RWPE2 (cell line): Measurements from ENCODE around the gene INSC.

Experiments used
- ATAC-seq: fragments of 200-7000 bp; cut with Tn5 transposase; 3 replicates; pipeline ENCODE4 v1.9.1; 2021; ENCODE audit warnings: low read depth
- DNase-seq: peaks from one replicate; pipeline ENCODE4 v3.0.0-alpha.2; 2020; ENCODE audit warnings: low spot score
- H3K27ac ChIP-seq: fragments of 450-650 bp; 2 replicates; pipeline ENCODE4 v1.5.1; 2017; ENCODE audit warnings: mild to moderate bottlenecking; ENCODE audit not compliant: poor library complexity, severe bottlenecking
- H3K27me3 ChIP-seq: fragments of 250-450 bp; sonication (Bioruptor Pico); 2 replicates; pipeline ENCODE4 v1.5.1; 2021; ENCODE audit warnings: mild to moderate bottlenecking, moderate library complexity; ENCODE audit not compliant: insufficient read depth, poor library complexity, severe bottlenecking
- H3K36me3 ChIP-seq: fragments of 250-450 bp; sonication (Bioruptor Pico); 2 replicates; pipeline ENCODE4 v1.5.1; 2020; ENCODE audit warnings: low read depth, mild to moderate bottlenecking, moderate library complexity
- H3K4me1 ChIP-seq: fragments of 250-450 bp; sonication (Bioruptor Pico); 2 replicates; pipeline ENCODE4 v1.5.1; 2021; ENCODE audit warnings: mild to moderate bottlenecking, moderate library complexity; ENCODE audit not compliant: insufficient read depth, poor library complexity, severe bottlenecking
- H3K4me3 ChIP-seq: fragments of 250-450 bp; sonication (Bioruptor Pico); 2 replicates; pipeline ENCODE4 v1.5.1; 2021; ENCODE audit warnings: mild to moderate bottlenecking, moderate library complexity; ENCODE audit not compliant: severe bottlenecking
- H3K9me3 ChIP-seq: fragments of 250-450 bp; sonication (Bioruptor Pico); 2 replicates; pipeline ENCODE4 v1.5.1; 2021; ENCODE audit warnings: mild to moderate bottlenecking, moderate library complexity; ENCODE audit not compliant: severe bottlenecking
- TF ChIP-seq, protein P1 (sequence below): fragments of 450-650 bp; IDR thresholded peaks from one replicate; pipeline ENCODE4 v1.5.1; 2017; ENCODE audit warnings: mild to moderate bottlenecking, moderate library complexity; ENCODE audit not compliant: poor library complexity, severe bottlenecking

Gene INSC

DNA sequence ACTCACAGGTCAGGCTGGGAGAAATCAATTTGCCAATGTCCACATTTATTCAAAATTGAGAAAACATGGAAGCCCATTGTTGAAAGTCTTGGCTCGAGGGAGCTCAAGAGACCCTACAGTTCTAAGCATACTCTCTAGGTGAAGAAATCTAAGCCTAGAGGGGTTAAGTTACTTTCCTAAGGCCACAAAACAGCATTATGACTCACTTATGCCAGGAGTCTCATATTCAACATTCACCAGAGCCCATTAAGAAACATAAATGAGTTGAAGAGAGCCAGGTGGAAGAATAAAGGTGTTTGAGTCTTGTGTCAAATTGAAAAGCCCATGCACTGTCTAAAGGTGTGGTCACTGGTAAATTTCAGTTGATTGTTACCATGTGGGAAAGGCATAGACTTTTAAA is 108.1 kb downstream of the INSC start:
- H3K27ac ChIP-seq = no peak overlapping the region
- H3K9me3 ChIP-seq = no peaks in the 10 kb centered on the region
- TF ChIP-seq, protein P1, sequence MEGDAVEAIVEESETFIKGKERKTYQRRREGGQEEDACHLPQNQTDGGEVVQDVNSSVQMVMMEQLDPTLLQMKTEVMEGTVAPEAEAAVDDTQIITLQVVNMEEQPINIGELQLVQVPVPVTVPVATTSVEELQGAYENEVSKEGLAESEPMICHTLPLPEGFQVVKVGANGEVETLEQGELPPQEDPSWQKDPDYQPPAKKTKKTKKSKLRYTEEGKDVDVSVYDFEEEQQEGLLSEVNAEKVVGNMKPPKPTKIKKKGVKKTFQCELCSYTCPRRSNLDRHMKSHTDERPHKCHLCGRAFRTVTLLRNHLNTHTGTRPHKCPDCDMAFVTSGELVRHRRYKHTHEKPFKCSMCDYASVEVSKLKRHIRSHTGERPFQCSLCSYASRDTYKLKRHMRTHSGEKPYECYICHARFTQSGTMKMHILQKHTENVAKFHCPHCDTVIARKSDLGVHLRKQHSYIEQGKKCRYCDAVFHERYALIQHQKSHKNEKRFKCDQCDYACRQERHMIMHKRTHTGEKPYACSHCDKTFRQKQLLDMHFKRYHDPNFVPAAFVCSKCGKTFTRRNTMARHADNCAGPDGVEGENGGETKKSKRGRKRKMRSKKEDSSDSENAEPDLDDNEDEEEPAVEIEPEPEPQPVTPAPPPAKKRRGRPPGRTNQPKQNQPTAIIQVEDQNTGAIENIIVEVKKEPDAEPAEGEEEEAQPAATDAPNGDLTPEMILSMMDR = no peak
- no peak for DNase-seq
- H3K4me1 ChIP-seq = peaks cover 2% of the 10 kb centered on the region
- H3K4me3 ChIP-seq = no peak overlapping the region
- H3K27me3 ChIP-seq = no peaks in the 10 kb centered on the region
- ATAC-seq = peak; percentile 55; the same call in 2 of the 3 replicates
- H3K36me3 ChIP-seq = no peaks in the 10 kb centered on the region

DNA sequence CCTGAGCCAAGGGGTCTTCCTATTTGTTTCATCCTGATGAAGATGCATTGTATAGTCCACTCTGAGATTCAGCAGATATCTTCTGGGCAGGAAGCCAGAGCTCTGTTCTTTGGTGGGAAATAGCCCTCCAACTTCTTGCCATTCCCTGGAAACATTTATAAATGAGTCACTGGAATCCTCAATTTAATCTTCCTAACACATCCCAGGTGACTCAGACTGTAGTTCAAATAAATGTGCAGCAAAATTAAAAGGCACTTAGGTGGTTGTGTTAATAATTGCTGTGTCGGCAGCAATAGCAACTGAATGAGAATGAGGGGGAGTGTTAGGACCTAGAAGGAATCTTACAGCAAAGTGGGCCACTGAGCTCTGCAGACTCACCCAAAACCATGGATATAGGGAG is 108.6 kb downstream of the INSC start:
- peak; percentile 70 for ATAC-seq
- H3K36me3 ChIP-seq = no peaks in the 10 kb centered on the region
- no peak overlapping the region for H3K4me3 ChIP-seq
- no peaks in the 10 kb centered on the region for H3K27me3 ChIP-seq
- TF ChIP-seq, protein P1 = no peak
- H3K27ac ChIP-seq = no peak overlapping the region
- H3K4me1 ChIP-seq = peaks cover 2% of the 10 kb centered on the region
- H3K9me3 ChIP-seq = no peaks in the 10 kb centered on the region
- no peak for DNase-seq

DNA sequence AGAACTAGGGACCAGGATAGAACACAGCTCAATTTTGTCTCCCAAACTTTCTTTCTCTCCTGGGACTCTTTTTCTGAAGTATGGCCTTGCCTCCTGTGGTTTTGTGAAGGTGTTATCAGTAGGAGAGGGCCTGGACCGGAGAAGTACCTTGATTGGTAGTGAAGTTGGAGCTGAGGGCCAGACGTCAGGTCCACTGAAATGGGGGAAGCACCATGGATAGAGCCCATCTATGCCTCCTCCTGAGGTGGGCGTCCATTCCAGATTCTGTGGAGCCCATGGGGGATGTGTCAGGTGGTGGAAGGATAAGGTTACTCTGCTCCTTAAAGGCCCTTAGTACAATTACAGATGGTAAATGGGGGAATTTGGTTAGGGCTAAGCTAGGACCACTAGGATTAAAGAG is 109.7 kb downstream of the INSC start:
- Histone ChIP-seq H3K27me3 (no peaks in the 10 kb centered on the region), H3K27ac (no peak overlapping the region), H3K9me3 (no peaks in the 10 kb centered on the region), H3K4me3 (no peak overlapping the region), H3K4me1 (peaks cover 2% of the 10 kb centered on the region), H3K36me3 (no peaks in the 10 kb centered on the region)
- TF ChIP-seq, protein P1 = no peak
- no peak for ATAC-seq
- no peak for DNase-seq

DNA sequence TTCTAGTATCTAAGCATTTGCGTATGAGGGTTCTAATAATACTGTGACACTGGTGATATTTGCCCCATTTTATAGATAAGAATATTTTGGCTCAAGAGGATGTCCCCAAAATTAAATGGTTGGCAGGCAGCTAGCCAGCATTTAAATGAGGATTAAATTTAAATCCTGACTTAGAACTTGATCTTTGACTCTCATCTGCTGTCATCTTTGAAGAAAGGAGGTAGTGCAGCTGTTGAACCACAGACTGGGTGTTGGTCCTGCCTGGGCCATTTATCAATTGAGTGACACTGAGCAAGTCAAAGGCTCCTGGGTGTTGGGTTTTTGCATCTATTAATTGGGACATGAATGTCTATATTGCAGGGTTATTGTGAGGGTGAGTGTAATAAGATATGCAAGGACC is 112.3 kb downstream of the INSC start:
- TF ChIP-seq, protein P1 = no peak
- H3K27ac ChIP-seq = no peak overlapping the region
- no peaks in the 10 kb centered on the region for H3K27me3 ChIP-seq
- H3K4me1 ChIP-seq = peaks cover 2% of the 10 kb centered on the region
- no peaks in the 10 kb centered on the region for H3K9me3 ChIP-seq
- ATAC-seq = no peak
- no peak for DNase-seq
- no peaks in the 10 kb centered on the region for H3K36me3 ChIP-seq
- H3K4me3 ChIP-seq = no peak overlapping the region

DNA sequence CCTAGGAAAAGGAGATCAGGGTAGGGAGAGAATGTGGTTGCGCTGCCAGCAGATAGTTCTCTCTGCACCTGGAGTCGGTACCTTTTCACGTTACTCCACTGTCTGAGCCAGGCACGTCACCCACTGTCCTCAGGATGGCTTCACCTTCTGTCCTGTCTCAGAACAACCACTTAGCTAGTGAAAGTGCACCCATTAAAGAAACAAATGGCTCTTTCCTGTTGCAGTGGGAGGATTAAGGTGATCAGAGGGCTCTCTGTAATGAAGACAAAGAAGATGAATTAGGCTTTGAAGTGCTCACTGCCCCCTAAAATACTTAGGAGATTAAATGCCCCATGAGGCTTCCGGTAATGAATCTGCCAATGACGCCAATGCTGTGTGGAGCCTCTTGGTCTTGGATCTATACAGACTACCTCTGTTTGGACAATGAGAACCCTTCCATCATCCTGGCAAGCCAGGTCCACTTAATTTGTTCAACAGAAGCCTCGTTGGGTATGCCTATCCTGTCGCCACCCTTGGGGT is 113.7 kb downstream of the INSC start:
- ATAC-seq (no peak), DNase-seq (no peak)
- Histone ChIP-seq H3K4me3 (no peak overlapping the region), H3K27me3 (no peaks in the 10 kb centered on the region), H3K36me3 (no peaks in the 10 kb centered on the region), H3K4me1 (no peaks in the 10 kb centered on the region), H3K9me3 (no peaks in the 10 kb centered on the region), H3K27ac (no peak overlapping the region)
- TF ChIP-seq, protein P1 = no peak
